T-helper 2 cell treated with Interferon-gamma antibody and Interleukin-4, amounts not matched to agents 100 ng/mL and 5 ng/mL, for 36 hours (primary cell): ENCODE results near the gene ZMIZ1. TPM values are rescaled to one million over a fixed set of nuclear protein-coding genes. Genes with fewer than 3 reads are reported as not detected.

ENCODE experiments used
- intact Hi-C: fragments of 100-400 bp; cut with micrococcal nuclease; formaldehyde crosslinking; loops from one replicate; pipeline ENCODE4 v1.15.1; 2023
- total RNA-seq: library from RNA; stranded (reverse); gene quantifications from 2 replicates; pipeline ENCODE4 v1.2.3, GENCODE V29; 2022

ZMIZ1 gene
- total RNA-seq, 1 donor from 2014 or later, result 45.8 TPM

DNA sequence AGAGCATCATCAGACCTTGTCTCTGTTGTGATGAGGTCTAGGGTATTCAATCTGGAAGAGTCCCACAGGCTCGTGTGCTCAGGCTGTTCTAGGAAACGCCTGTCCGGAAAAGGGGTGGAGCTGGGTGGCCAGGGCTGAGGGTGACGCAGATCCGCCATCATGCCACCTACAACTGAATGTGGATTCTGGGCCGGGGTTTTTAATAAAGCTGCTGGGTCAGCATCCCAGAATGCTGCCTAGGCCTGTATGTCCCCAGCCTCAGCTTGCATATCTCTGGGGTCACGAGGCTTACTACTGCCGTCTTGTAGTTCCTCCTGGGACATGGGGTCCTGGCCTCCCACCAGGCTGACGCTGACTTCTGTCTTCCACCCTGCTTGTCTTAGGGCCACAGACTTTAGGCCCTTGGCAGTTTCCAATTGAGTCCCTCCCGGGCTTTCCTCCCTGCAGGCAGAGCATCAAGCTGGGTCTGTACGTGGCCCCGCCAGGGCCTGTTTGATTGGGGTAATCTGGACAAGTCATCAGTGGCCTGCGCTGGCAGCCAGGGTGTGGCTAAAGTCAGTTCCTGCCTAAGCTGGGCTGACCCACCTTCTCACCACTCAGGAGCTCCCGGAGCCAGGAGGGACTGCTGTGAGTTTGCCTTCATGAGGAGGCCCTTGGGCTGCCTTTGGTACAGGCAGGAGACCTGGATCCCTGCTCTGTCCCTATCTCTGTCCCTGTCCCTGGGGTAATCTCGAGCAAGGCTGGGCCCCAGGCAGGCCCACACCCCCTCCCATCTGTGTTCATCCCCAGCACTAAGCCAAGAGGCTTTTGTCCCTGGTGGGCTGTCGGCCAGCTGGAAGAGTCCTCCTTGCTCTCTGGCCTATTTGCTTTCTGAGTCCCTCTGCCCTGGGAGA, 79.9 kb downstream of the ZMIZ1 start:
- intact Hi-C loops, result loop anchor here (5.0 kb wide), 1 partner anchor 176 kb away; no protein-coding TSS in a partner anchor

DNA sequence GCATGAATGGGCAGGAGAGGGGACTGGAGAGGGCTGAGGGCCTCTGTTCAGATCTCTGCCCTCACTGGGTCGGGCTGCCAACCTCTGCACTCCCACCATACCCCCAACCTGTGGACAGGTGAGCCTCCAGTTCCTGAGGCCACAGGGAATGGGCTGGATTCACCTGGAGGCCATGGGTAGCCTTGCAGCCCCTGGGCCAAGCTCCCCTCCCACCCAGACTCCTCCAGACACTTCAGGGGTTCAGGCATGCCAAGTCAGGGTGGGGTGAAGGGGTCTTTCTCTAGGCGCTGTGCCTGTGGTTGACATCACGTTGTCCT, 80.5 kb downstream of the ZMIZ1 start:
- intact Hi-C loops, result loop anchor here (5.0 kb wide), 1 partner anchor 177 kb away; no protein-coding TSS in a partner anchor

DNA sequence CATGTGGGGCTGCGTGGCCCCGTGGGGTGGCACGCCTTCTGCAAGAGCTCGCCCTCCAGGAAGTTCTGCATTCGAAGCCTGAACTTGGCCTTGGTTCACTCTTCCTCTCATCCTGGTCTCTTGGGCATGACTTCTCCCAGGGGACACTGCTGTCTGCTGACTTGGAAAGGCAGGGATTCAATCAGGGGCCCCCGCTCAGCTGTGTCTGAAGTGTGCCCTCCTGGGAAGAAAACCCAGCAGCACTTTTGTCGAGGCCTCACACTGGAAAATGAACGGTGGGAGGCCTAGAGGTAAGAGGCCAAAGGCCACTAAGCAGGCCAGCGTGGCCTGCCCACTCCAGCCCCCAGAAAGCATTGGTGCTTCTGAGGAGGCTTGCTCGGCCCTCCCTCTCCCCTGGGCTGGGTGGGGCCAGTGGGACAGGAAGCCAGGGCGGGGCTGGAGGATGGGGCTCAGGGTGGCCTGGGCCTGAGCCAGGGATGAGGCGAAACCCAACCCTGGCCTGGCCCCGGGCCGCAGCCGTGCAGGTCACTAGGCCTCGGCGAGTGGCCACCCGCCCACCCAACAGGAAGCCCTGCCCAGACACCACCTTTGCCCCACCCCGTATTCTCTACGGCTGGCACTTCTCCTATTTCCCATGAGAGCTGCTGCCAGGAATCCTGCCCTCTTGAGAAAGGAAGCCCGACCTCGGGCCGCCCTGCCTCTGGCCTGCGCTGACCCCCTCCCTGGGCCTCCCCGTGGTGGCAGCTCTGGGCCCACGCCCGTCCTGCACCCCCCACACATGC, 81.1 kb downstream of the ZMIZ1 start:
- intact Hi-C loops, result loop anchor here (5.0 kb wide), 1 partner anchor 178 kb away; no protein-coding TSS in a partner anchor

DNA sequence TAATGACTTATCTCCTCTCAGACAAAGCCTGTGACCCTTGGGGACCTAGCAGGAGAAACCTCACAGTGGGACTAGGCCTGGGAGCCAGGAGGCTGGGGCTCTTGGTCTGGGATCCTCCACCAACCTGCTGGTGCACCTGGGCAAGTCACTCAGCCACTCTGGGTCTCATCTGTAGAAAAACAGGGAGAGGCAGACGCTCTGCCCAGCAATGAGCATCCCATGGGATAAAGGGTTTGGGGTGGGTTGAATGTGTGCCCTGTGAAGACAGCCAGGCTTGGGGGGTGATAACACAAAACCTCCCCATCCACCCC, 81.6 kb downstream of the ZMIZ1 start:
- intact Hi-C loops, result no loop called here

DNA sequence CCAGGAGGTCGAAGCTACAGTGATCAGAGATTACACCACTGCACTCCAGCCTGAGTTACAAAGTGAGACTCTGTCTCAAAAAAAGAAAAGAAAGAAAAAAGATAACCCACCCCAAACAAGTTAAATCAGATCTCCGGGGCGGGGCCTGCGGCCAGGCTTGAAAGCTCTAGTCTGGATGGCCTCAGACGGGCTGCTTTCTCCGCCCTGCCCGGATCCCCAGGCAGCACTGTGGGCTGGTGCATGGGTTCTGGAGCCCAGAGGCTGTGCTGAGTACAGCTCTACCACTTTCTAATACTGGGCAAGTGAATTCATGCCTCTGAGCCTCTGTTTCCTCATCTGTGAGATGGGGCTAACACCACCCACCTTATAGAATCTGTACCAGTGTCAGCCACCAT, 83.7 kb downstream of the ZMIZ1 start:
- intact Hi-C loops, result no loop called here

DNA sequence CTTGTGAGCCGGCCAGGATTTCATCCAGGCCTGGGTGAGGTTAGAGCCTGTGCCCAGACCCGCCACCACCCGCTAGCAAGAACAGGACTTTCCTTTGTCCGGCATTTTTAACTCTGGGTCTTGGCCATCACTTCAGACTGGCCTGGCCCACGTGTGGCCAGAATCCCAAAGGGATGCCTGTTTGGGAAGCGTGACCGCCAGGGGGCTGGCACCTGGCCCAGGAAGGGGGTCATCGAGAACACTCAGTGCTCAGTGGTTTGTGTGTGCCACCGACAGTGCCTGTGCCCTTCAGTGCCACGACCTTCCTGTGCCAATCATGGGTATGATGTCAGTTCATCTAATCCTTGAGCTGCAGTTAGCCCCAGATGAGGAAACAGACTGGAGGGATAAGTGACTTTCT, 85.0 kb downstream of the ZMIZ1 start:
- intact Hi-C loops, result no loop called here

DNA sequence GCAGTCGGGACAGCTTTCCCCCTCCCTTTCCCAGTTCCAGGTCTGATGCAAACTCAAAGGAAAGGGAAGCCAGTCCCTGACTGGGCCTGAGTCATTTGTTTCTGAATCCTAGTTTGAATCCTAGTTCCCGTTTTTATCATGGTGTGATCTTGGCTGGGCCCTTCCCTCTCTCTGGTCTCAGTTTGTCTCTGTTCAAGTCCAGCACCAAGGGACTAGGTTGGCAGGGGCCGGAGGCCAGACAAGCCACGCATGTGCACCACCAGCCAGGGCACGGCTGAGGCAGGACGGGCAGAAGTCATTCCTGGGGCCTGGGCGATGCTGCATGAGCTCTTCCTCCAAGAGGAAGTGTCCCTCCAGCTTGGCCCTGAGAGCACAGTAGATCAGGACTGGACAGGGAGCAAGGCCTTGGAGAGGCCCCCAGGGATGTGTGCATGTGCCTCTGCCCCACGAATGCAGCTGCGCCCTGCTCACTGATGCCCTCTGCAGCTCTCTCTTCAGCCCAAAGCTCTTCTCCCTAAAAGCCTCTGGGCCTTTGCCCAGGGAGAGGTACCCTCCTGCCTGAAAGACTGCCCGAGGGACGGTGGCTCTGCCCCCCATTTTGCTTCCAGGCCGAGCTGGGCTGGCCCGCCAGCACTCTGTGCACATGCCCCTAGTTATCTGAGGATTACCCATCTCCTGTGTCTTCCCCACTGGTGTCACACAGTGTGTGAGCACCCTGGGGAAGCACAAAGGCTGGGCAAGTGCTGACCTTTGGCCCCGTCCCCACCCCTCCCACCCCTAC, 86.7 kb downstream of the ZMIZ1 start:
- intact Hi-C loops, result no loop called here

DNA sequence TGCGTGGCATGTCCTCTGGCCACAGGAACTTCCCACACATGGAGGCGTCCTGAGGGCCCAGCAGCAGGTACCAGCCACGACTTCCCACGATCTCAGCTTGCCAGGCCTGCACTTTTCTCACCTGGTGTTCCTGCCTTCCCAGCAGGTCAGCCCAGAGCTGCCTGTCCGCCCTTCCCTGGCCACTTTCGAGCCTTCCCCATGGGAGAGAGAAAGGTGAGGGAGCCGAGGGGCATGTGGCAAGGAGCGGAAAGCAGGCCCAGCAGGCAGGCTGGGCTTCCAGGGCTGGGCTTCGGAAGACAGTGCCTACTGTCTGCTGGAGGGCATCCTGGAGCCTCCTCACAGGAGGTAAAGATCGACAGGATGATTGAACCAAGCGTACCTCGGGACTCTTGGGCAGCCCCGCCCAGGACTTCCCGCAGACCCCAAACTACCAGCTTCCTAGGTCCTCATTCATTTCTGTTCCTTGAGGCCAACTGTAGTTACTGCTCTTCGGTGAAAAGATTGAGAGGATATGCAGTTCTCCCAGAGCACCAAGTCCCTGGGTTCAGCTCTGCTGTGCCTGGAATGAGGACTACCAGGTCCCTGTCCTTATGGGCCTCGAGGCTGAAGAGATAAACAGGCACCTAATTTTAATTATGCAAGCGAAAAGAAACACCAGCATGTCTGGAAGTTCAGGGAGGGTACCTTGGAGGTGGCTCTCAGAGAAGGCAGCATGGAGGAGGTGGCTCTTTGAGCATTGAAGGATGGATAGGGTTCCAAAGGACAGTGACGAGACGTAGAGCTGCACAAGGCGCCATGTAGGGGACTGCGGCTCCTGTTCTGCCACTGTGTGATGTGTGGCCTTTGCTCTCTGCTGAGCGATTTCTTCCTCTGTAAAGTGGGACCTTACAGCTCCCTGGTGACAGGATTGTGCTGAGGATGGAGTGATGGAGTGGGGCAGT, 87.8 kb downstream of the ZMIZ1 start:
- intact Hi-C loops, result no loop called here

DNA sequence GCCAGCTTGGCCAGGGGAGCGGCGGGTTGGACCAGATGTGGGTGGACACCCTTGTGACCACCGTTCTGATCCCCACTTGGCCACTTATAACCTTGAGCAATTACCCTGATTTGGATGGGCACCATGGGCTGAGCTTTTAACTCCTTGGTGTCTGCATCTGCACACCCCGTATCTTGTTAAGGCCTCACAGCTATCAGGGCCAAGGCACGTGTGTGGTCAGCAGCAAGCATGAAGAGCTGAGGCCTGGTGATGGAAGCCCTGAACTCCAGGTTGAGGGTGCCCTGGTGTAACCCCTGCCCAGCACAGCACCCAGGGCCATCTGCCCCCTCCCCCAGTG, 89.2 kb downstream of the ZMIZ1 start:
- intact Hi-C loops, result no loop called here

DNA sequence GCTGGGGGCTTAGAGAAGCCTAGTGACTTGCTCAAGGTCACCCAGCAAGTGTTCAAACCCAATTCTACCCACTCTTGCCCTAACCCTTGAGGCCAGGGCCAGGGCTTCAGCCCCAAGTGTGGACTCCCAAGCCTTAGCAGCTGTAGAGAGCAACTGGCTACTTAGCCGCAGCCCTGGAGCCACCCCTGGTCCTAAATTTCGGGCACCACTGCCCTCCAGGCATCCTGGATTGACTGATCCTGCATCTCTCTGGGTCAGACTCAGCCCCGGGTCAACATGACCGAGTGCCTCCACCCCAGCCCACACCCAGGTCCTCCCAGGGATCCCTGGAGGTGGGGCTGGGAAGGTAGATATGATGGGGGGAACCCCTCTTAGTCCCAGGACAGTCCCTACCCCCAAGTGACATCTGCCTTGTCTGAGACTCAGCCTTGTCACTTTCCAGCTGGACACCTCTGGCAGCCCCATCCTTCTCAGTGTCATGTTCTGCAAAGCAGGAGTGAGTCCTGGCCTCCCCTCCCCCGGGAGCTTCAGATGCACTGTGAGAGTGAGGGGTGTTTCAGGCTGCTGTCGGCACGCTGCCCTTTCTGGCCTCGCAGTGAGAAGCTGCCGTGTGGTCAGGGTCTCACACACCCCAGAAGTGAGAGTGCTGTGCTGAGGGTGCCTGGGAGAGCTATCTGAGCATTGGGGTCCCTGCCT, 89.8 kb downstream of the ZMIZ1 start:
- intact Hi-C loops, result no loop called here

DNA sequence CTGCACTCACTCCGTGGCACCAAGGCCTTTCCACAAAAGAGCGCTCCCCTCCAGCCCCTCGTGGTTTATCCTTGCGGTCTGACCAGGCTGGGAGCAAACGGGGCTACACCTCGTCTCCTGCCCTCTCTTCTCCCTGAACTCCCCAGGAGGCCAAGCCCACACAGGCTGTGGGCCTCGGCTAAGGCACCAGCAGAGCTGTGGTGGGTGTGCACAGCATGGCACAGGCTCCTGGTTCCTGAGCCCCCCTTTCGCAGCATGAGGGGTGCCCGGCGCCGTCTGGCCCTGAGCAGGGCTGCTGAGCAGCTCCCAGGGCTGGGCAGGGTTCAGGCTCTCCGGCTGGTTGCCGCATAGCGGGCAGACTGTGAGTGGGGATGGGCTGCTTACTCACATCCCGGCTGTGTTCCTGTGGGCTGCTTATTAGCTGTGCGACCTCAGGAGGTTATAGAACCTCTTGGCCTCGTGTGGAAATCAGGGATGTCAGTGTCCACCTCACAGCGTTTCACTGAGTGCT, 90.4 kb downstream of the ZMIZ1 start:
- intact Hi-C loops, result no loop called here

DNA sequence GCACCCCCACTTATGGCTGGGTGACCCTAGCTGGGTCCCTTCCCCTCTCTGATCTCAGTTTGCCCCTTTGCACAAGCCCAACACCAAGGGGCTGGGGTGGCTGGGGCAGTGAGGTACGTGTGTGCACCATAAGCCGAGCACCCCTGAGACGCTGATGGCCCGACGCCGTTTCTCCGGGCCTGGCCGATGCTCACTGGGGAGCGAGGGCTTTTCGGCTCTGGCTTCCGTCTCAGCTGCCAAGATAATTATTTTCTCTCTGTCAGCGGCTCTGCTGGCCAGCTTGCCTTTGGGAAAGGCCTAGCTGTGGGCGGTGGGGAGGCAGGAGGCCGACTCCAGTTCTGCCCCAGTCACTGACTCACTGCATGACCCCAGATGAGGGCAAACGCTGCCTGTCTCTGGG, 91.0 kb downstream of the ZMIZ1 start:
- intact Hi-C loops, result no loop called here

DNA sequence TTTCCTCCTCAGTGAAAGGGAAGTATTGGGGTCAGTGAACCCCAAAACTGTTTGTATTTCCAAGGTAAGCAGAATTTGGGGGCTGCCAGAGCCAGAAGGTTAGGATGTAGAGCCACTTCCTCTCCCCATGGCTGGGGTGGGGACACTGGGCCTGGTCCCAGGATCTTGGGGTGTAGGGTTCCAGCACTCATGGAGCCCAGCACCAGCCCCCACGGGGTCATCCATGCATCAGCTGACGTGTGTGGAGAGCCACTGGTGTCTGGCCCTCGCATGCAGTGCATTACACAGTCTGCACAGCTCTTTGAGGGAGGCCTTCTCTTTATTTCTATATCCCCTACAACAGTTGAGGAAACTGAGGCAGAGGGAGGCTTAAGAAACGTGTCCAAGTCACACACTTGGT, 91.4 kb downstream of the ZMIZ1 start:
- intact Hi-C loops, result no loop called here

DNA sequence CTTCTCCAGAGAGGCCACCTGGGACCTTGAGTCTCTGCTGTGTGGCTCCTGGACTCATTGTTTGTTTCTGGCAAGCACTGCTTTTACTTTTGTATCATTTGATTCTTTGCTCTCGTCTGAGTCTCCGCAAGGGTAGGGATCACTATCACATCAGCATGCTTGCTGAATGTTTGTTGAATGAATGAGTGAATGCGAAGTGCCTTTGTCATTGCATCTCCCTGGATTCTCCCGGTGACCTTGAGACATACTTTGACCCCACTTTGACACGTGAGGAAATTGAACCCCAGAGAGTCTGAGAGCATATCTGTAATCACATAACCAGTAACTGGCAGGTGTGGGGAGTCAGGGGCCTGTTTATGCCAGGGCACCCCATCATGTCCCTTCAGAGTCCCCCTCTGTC, 92.8 kb downstream of the ZMIZ1 start:
- intact Hi-C loops, result no loop called here

DNA sequence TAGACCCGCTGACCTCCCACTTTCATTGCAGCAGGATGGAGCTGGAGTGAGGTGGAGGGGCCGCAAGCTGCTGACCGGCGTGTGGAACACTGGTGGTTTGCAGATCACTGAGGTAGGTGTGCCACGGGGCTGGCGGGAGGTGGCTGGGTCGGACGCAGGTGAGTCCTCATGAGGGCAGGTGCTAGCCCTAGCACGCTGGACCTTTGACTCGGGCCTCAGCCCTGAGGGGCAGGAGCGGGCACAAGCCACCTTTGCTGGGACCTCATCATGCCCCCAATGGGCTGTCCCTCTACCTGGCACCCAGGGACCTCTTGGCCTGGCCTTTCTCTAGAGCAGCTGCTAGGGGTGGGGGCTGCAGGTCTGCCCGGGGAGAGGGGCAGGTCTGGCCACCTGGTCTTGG, 93.3 kb downstream of the ZMIZ1 start:
- intact Hi-C loops, result no loop called here

DNA sequence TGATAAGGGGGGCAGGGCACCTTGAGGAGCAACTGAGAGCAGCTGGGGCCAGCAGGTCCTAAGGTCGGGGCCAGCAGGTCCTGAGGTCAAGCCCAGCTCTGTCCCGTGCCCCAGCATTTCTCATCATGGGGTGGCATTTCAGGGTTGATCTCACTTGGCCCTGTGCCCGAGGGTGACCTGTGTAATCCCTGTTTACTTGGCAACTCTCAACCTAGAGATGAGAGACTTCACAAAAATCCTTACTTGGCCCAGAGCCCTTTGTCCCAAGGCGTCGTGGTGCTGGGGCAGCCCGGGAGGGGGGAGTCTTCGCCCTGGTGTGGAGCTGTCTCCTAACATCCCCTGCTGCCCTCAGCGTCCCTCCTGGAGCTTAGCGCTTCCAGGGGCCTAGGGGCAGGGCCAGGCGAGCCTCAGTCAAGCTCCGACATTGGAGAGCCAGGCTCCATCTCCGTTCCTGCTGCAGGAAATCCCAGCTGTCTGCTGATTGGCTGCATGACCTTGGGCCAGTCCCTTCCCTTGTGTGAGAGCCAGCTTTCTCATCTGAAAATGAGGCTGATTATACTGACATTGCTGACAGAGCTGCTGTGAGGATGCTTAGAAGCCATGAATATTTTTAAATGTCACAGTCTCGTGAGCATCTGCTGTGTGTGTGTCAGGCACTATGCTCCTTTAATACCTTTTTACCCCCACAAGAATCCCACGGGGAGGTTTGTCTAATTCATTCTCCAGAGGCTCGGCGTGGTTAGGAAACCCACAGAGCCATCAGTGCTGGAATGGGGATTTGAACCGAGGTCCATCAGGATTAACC, 94.3 kb downstream of the ZMIZ1 start:
- intact Hi-C loops, result no loop called here

DNA sequence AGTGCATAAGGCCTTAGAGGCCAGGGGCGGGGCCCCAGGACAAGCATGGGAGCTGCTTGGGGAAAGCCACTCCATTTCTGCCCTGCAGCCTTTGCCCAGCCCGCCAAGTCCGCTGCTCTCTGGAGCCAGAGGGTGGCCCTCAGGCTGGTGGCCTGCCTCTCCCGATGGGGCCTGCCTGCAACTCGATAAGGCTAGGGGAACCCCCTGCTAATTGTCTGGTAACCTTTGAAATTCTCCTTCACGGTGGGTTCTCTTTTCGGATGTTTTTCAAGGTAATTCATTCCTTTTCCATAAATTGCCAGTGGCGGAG, 94.9 kb downstream of the ZMIZ1 start:
- intact Hi-C loops, result no loop called here

DNA sequence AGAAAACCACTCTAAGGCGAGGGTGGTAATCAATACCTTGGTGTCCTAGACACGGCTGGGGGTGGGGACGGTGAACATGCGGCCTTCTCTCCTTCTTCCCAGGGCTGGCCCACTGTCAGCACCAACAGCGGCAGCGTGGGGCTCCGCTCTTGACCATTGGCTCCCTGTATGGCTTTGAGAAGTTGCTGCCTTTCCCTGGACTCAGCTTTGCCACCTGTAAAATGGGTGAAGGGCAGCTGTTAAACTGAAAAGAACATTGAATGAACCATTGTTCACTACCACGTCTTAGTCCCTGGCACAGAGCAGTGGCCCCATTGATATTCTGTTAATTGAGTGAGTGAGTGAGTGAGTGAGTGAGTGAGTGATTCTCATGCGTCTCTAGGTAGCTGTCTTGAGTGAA, 95.3 kb downstream of the ZMIZ1 start:
- intact Hi-C loops, result no loop called here

DNA sequence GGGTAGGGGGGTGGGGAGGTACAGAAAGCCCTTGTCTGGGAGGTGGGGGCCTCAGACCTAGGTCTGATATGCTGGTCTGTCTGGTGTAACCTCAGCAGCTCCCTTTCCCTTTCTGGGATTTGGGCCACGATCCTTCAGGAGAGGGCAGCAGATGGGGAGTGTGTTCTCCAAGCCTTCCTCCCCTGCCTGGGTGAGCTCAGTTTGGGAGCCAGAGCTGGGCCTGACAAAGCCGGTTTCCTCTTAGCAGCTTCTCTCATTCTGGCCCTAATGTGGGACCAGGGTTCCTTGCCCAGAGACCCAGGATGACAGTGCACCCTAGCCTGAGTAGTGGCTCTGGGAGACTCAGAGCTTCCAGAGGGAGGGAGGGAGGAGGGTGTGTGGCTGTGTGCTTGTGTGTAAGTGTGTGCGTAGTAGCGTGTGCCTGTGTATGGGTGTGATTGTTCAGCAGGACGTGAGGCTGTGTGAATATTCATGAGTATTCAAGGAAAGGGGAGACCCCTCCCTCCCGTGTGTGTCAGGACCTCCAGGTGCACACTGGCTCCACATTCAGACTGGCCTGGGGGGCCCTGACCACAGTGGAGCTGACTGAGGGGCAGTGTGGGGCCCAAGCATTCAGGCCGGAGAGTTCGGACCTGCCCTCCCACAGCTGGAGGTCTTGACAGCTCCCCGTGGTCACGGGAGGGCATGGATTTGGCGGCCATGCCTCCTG, 96.5 kb downstream of the ZMIZ1 start:
- intact Hi-C loops, result no loop called here
